Suppressor macrophage (primary cell): Measurements from ENCODE around the gene GUCA1A.
"Not testable (repeated sequence)": the region's sequence is repeated elsewhere in the genome, so short reads cannot be mapped to it uniquely, and the experiment has no call there.

ENCODE experiments used
- DNase-seq, 4 experiments: peaks; one replicate each; pipeline ENCODE4 v3.0.0-alpha.2; 2020 to 2022

Gene GUCA1A

DNA sequence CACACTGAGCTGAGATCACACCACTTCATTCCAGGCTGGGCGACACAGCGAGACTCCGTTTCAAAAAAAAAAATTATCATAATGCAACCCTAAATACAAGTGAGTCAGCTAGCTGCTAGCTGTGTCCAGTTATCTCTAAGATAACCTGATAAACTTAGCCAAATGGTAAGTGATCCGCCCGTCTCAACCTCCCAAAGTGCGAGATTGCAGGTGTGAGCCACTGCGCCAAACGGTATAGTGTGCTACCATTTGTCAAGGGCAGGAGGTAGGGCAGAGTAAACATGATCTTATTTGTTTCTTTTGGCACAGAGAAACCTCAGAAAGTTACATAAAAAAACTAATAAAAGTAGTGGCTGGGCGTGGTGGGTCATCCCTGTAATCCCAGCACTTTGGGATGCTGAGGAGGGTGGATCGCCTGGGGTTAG, 26.0 kb upstream of the GUCA1A start:
- DNase-seq: no peak

DNA sequence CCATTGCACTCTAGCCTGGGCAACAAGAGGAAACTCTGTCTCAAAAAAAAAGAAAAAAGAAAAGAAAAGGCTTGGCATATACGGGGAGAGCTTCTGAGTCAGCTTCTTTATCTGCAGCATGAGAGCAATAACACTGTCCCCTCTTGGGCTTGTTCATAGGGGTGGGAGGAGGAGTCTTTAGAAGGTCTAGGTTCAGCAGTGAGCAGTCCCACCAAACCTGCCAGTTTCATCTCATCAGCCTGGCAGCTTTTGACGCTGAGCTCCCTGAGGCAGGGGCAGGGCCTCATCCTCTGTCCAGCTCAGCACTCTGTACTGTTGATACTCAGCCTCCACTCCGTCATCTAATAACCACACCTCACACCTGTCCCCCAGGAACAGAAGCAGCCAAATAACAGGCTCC, 25.1 kb upstream of the GUCA1A start:
- no peak for DNase-seq

DNA sequence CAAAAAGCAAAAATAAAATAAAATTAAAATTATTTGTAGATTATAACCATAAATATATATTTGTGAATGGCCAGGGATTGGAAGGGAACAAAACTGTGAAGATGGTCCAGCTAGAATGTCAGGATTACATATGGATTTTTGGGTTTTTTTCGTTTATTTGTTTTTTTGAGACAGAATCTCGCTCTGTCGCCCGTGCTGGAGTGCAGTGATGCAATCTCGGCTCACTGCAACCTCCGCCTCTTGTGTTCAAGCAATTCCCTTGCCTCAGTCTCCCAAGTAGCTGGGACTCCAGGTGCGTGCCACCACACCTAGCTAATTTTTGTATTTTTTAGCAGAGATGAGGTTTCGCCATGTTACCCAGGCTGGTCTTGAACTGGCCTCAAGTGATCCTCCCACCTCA, 22.9 kb upstream of the GUCA1A start:
- no peak for DNase-seq

DNA sequence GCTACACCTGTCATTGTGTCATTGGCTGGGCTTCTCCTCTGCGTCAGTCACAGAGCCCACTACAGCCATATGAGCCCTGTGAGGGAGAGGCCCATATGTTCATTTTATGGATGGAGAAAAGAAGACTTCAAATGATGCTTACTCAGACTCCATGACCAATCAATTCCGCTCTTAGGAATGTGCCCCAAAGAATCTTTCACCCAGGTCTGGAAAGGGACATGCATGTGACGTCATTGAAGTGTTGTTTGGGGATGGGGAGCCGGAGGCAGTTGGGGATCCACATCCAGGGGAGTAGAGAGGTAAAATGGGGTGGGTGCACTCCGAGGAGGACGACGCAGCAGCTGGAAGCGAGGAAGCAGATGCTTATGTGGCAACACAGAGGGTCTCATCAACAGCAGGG, 21.1 kb upstream of the GUCA1A start:
- no peak for DNase-seq

DNA sequence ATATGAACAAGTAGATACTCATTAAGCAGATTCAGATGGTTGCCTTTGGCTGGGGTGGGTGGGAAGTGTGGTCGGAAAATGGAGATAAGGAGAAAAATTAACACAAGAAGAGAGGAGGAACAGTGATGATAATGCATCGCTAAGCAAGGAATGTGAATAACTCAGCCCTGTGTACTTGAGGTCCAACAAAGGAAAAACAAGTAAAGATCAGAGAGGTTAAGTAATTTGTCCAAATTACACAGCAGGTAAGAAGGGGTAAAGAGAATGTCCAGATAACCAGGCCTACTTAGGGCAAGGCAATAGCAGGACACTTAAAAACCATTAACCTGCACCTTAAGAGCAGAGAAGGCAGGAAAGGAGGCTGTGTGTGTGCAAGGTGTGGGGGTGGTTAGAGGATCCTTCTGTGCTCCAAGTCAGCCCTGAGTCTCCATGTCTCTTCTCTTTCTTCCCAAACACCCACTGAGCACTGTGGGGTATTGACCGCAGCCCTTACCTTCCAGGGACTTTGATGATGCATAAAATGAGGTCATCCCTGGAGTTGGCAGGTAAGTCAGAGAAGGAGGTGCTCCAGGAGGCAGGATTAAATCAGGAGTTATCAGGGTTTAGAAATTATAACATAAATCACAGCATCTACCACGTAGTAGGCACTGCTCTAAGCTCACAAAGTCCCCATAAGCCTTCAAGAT, 20.5 kb upstream of the GUCA1A start:
- not testable (repeated sequence) for DNase-seq

DNA sequence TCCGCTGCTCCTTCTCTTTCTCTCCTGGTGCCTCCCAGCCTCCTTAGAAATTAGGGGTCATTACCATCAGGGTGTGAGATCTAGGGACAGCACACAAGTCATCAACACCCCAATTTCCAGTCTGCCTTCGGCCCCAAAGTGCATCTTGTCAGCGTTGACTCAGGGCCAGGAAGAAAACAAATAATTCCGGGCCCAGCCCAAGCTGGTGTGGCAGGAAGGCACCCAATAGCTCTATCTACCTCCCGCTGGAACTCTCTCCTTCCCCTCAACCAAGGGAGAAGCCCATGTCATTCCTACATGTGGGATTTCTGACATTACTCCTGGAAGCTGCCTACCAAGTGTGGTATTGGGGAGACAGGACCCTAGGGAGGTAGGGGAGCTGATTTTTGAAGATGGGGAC, 19.2 kb upstream of the GUCA1A start:
- no peak for DNase-seq

DNA sequence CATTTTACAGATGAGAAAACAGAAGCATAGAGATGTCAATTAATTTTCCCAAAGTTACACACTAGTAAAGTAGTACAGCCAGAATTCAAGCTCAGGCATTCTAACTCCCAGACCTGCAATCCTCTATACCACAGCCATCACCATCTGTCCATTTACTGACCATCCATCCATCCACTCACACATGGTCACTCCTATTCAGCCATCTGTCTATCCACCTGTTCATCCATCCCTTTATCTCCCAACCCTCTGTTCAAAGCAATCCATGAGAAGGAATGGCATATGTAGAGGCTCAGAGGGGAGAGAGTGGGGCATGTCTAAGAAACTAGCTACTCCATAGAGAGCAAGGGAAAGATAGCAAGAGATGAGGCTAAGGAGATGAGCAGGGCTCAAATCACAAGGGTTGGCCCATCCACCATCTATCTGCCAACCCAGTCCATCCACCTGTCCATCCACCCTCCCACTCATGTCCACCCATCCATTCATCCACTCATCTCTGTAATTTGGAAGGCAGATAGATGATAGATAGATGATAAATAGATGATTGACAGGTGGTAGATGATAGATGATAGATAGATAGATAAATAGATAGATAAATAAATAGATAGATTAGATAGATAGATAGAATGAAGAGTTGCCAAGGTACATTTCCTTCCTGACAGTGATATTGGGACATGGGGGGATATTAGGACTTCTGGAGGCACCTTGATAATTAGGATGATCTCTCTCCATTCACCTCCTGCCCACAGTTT, 18.5 kb upstream of the GUCA1A start:
- DNase-seq: no peak

DNA sequence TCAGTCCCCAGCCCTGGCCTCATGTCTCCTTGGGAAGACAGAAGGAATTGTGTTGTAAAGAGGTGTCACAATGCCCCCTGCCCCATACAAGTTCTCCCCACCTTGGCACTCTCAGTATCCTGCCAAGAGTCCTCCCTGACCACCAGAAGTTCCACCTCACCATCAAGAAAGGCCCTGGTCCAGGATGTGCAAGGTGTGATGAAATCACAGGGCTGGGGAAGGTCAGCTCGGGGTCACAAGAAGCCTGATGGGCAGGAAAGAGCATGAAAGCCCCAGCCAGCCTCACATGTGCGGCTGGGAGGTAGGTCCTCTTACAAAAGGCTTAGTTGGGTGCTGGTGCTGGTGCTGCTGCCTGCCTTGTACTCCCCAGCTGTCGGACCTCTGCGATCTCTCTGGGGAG, 17.9 kb upstream of the GUCA1A start:
- no peak for DNase-seq

DNA sequence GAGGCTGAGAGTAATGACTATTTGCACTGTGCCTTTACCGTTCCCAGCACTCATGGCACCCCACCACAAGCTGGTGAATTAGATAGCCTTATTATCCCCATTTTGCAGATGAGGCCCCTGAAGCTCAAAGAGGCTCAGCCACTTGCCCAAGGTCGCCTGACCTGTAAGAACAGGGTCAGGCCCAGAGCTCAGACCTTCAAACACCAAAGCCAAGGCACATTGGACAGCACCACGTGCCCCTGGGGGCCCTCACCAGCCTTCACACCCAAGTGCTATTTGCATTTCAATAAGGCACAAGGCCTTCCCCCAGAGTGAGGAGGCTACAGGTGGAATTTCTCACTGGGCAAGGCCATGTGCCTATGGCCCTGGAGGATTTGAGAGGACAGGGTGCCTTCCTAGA, 16.5 kb upstream of the GUCA1A start:
- DNase-seq: no peak

DNA sequence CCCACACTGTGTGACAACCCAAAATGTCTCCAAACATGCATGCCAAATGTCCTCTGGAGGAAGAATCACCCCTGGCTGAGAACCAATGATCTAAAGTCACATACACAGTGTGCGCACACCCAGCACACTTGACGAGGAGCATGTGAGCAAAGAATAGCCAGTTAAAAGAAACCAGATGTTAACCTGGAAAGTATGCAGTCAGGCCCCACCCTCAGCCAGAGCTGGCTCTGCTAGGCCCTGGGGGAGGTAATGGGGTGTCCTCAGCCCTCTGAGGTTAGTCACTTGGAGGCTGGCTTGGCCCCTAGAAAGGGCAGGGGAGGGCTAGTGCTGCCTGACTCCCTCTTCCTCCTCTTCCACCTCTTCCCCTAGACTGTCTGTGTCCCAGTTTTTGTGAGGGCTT, 15.2 kb upstream of the GUCA1A start:
- DNase-seq: no peak

DNA sequence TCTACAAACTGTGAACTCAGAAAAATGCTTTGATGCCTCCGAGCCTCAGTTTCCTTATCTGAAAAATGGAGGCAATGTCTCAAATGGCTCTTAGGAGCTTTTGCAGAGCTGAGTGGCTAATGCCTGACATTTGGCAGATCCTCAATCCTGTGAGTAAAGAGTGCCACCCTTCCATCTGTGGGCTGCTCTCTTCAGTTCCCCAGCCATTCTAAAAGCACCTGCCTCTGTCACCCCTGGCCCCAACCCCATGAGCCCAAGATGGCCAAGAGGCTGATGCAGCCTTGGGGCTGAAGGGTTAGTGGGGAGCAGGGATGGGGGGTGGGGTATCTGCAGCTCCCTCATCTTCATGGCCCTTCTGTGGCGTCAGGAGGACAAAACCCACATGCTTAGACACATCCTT, 14.5 kb upstream of the GUCA1A start:
- no peak for DNase-seq

DNA sequence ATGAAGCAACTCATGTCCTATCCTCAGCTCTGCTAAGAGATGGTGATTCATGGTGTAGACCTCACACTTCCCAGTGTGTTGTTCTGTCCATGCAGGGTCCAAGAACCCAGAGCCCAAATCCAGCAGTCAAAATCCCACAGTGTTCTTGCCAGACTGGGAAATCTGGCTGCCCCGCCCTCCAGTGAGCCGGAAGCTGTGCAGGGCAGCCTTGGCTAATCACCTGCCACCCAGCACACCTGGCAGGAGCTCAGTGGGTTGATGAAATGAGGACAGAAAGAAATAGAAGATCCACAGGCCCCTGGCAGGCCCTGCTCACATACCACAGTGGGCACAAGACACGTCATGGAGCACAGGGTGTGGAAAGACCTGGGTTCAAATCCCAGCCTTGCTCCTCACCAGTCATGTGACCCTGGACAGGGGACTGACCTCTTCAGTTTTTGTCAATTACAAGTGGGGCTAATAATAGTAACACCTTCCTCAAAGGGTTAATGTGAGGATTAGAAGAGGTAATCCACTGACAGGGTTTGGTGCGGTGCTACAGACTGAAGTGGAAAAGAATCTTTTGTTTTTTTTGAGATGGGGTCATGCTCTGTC, 13.6 kb upstream of the GUCA1A start:
- DNase-seq: no peak

DNA sequence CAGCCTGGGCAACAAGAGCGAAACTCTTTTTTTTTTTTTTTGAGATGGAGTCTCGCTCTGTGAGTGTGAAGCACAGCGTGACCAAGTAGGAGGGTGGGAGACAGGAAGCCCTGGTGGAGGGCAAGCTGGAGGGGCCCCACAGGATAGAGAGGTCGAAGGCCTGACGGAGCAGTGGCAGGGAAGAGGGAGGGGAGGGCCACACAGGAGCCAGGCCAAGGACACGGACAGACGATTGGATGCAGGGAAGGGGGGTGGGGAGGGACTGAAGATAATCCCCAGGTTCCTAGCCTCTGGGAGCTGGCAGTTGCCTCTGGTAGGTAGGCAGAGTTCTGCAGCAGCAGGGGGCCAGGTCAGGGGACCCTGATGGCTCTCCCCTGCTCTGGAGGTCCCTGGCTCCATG, 10.8 kb upstream of the GUCA1A start:
- no peak for DNase-seq

DNA sequence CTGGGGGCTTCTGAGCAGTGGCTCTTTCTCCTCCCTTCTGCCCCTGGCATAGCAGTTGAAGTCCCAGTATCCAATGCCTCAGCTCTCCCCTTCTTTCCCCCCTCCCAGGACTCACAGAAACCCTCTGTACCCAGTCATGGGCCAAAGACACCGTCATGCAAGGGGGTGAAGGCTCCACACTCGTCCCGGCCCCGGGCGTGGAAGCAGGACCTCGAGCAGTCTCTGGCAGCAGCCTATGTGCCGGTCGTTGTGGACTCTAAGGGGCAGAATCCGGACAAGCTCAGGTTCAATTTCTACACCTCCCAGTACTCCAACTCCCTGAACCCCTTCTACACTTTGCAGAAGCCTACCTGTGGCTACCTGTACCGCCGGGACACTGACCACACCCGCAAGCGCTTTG, 10.4 kb upstream of the GUCA1A start:
- DNase-seq: no peak

DNA sequence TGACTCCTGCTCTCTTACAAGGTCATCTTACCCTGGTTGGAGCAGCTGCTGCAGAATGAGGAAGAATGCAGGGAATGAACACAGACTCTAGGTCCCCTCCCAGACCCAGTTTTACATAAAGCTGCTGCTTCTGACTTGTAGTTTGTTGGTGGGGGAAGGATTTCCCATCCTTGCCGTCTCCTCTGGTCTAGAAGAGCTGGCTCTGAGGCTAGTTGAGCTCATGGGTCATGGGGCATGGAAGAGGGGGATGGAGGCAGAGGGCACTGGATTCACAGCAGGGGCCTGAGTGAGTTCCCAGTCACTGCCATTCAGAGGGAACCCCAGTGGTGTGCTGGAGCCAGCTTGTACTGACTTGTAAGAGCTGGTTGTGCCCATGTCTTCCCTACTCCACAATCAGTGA, 9.2 kb upstream of the GUCA1A start:
- DNase-seq: peak in 3 of 4 experiments; percentile 32 to 48 (median 46)

DNA sequence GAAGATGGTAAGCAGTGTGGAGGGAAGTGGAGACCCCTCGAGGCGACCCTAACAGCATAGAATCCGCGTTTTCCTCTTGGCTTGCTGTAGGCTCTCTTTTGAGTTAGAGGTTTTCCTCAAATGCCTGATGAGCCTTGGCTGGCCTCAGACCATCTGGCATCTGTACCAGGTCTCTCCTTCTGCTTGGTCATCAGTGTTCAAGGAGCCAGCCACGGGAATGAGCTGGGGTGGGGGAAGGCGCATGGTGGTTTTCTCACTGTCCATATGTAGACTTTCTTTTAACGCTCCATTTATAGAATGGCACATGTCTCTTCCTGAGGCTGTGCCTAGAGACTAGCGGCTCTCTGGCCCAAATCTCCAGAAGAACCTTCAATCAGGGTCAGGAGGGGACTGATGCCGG, 8.1 kb upstream of the GUCA1A start:
- DNase-seq: no peak

DNA sequence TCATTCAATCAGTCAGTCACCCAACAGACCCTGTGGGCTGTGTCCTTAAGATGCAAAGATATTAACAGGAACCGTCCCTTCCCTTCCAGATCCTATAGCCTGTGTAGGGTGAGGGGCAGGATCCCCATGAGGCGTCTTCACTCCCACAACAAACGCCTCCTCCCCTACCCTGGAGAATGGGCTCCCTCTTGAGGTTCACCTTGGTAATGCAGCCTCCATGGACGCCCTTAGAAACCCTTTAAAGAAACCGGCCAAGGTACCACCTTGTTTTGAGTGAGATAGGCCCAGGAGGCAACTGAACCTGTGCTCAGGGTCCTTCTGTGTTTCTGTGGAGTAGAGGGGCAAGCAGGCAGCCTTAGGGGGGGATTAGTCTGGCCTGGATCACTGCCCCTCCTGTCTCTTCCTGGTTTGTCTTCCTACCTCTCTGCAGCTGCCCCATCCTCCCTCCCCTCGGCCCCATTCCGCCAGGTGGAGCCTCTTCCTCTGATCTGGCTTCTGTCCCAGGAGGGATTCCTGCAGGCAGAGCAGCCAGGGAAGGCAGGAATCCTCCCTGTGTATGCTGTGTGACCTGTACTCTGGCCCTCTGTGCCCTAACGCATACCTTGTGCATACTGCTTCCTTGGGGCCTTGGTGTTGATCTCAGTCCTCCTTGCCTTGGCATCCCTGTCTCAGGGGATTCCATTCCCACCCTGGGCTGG, 6.6 kb upstream of the GUCA1A start:
- DNase-seq: peak; percentile 66 to 82 (median 80)

DNA sequence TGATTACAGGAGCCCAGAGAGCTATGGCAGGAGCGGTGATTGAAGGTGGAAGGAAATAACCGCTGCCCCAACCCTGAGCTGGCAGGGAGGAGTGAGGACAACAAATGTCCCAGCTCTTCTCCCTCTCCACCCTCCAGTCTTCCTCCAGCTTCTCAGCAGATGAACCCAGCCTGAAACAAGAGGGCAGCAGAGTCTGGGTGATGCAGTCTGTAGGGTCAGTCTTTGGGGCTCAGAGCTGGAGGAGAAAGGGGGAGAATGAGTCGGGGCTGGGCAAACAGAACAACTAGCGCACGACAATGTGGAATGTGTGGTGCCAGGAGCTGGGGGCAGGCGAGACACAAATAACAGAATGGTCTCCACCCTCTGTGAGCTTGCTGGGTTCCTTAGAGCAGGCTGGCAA, 4.5 kb upstream of the GUCA1A start:
- no peak for DNase-seq

DNA sequence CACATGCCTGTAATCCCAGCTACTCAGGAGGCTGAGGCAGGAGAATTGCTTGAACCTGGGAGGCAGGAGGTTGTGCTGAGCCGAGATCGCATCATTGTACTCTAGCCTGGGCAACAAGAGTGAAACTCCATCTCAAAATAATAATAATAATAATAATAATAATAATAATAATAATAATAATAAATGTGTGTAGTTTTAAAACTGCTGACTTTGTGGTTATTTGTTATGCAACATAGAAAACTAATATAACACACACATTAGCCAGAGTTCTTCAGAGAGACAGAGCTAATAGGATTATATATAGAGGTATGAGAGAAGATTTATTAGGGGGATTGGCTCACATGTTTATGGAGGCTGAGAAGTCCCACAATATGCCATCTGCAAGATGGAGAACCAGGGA, 3.4 kb upstream of the GUCA1A start:
- not testable (repeated sequence) for DNase-seq

DNA sequence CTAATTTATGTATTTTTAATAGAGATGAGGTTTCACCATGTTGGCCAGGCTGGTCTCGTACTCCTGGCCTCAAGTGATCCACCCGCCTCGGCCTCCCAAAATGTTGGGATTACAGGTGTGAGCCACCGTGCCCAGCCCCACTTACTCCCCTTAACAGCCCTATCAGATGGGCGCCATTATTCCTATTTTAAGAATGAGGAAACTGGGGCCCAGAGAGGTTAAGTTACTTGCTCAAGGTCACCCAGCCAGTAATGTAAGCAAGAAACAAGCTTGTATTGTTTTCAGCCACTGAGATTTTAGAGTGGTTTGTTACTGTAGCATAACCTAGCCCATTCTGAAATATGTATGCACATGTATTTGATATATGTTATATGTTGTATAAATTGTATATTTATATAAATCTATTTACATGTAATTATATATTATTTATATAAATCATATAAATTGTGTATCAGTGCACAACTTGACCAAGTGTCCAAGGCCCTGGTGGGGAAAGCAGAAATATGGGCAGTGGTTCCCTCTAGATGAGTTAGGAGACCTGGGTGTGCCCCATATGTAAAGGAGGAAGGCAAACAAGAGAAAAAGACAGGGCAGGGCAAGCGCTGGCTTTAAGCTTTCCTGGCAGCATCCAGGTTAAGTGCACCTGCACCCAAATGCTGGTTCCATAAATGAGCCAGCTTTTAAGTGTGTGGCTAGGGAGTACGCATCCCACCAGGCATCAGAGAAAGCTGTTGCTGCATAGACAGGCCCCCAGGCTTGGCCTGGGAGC, 1.2 kb upstream of the GUCA1A start:
- no peak for DNase-seq

DNA sequence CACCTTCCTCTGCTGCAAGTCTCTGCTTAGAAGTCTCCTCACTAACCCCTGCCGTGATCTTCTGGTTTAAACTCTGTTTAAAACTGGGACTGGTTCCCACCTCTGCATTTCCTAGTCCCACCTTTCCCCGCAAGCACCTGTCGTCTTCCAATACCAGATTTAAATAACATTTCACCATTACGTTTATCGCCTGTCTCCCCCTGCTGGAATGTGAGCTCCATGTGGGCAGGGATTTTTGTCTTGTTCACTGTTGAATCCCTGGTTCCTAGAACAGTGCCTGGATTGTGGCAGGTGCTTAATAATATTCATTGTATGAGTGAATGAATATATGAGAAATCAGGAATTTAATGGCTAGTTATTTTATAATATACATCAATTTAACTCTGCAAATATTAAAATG, 2.7 kb downstream of the GUCA1A start:
- no peak for DNase-seq

DNA sequence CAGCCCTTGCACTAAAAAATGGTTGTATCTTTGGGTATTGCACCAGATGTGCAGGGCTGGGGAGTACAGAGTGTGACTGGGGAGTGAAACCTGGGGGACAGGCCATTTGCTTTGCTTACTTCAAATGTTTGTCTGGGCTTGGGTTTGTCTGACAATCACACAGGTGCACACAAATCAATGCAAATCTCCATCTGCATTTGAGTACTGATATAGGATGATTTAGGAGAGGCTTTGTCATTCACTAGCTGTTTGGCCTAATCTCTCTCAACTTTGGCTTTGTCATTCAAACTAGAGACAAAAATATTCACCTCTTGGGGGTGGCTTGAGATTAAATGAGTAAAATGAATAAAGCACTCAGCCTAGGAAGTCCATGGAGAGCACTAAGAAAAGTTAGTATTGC, 3.8 kb downstream of the GUCA1A start:
- DNase-seq: no peak
